ENCODE measurements around the gene TMSB4X. TPM values are rescaled to one million over a fixed set of nuclear protein-coding genes. Genes with fewer than 3 reads are reported as not detected.
A peak's percentile ranks its signal among the peaks of the same experiment; 100 is the strongest.
"Not testable (repeated sequence)": the region's sequence is repeated elsewhere in the genome, so short reads cannot be mapped to it uniquely, and the experiment has no call there.

TMSB4X gene
- total RNA-seq, 1 donor from 2014 or later, result 2,397 TPM

GRCh38 chrX:12936947-12937346, 38.0 kb upstream of the TMSB4X start:
- Histone ChIP-seq H3K4me1 (no peaks in the 10 kb centered on the region), H3K4me3 (no peak overlapping the region), H3K27me3 (no peaks in the 10 kb centered on the region), H3K9me3 (no peaks in the 10 kb centered on the region), H3K27ac (no peak overlapping the region), H3K36me3 (no peaks in the 10 kb centered on the region)
- TF ChIP-seq, protein P1, sequence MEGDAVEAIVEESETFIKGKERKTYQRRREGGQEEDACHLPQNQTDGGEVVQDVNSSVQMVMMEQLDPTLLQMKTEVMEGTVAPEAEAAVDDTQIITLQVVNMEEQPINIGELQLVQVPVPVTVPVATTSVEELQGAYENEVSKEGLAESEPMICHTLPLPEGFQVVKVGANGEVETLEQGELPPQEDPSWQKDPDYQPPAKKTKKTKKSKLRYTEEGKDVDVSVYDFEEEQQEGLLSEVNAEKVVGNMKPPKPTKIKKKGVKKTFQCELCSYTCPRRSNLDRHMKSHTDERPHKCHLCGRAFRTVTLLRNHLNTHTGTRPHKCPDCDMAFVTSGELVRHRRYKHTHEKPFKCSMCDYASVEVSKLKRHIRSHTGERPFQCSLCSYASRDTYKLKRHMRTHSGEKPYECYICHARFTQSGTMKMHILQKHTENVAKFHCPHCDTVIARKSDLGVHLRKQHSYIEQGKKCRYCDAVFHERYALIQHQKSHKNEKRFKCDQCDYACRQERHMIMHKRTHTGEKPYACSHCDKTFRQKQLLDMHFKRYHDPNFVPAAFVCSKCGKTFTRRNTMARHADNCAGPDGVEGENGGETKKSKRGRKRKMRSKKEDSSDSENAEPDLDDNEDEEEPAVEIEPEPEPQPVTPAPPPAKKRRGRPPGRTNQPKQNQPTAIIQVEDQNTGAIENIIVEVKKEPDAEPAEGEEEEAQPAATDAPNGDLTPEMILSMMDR (IDR thresholded peaks at IDR 0.05), result no peak
- intact Hi-C loops (cut with DNase I), result no loop called here
- no peak for DNase-seq (ENCODE audit: low spot score in 2 of 2)

GRCh38 chrX:12940471-12940870, 34.4 kb upstream of the TMSB4X start:
- H3K4me1 ChIP-seq; H3K27ac ChIP-seq; H3K27me3 ChIP-seq; H3K4me3 ChIP-seq; H3K36me3 ChIP-seq; H3K9me3 ChIP-seq; intact Hi-C loops (cut with DNase I); DNase-seq (ENCODE audit: low spot score in 2 of 2): not testable (repeated sequence)

- H3K4me1 ChIP-seq; intact Hi-C loops (cut with DNase I): not testable (repeated sequence)
Observed at GRCh38 chrX:12943592-12943991, 31.3 kb upstream of the TMSB4X start.

GRCh38 chrX:12944452-12944851, 30.5 kb upstream of the TMSB4X start:
- DNase-seq (ENCODE audit: low spot score in 2 of 2); H3K36me3 ChIP-seq; intact Hi-C loops (cut with DNase I); H3K27ac ChIP-seq; H3K27me3 ChIP-seq; H3K4me3 ChIP-seq; H3K4me1 ChIP-seq; H3K9me3 ChIP-seq: not testable (repeated sequence)

More at GRCh38 chrX:12943592-12943991, 31.3 kb upstream of the TMSB4X start:
- not testable (repeated sequence) for H3K9me3 ChIP-seq; H3K36me3 ChIP-seq; DNase-seq (ENCODE audit: low spot score in 2 of 2); H3K4me3 ChIP-seq; H3K27me3 ChIP-seq; H3K27ac ChIP-seq

DNA sequence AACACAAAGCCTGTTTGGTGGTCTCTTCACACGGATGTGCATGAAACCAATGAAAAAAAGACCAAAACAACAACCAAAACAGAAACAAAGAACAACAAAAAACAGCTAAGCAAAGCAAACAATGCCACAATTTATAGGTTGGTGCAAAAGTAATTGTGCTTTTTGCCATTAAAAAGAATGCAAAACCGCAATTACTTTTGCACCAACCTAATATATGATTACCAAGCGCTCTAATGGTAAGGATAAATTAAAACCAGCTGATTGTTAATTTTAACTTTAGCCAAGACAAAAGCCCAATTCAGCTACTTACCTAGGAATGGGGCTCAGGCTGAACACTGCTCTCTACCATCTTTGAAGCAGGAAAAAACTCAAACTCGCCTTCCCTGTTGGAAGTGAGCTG, 29.4 kb upstream of the TMSB4X start:
- Histone ChIP-seq H3K4me3 (no peak overlapping the region), H3K36me3 (no peaks in the 10 kb centered on the region), H3K27me3 (no peaks in the 10 kb centered on the region), H3K4me1 (peaks cover 0 to 6% of the 10 kb centered on the region in 2 donors), H3K27ac (no peak overlapping the region), H3K9me3 (no peaks in the 10 kb centered on the region)
- DNase-seq (ENCODE audit: low spot score in 2 of 2), result no peak
- intact Hi-C loops (cut with DNase I), result loop anchor here (5.0 kb wide), 1 partner anchor 702 kb away; no protein-coding TSS in a partner anchor
- TF ChIP-seq, protein P1 (IDR thresholded peaks at IDR 0.05), result no peak

- H3K4me3 ChIP-seq, result no peak overlapping the region
- H3K27me3 ChIP-seq, result no peaks in the 10 kb centered on the region
- H3K4me1 ChIP-seq, result peaks cover 0 to 6% of the 10 kb centered on the region in 2 donors
- no peak for DNase-seq (ENCODE audit: low spot score in 2 of 2)
- H3K27ac ChIP-seq, result no peak overlapping the region
- TF ChIP-seq, protein P1 (IDR thresholded peaks at IDR 0.05), result no peak
- H3K9me3 ChIP-seq, result no peaks in the 10 kb centered on the region
- intact Hi-C loops (cut with DNase I), result loop anchor here (2.0 to 5.0 kb wide), 2 partner anchors 542 to 701 kb away; no protein-coding TSS in a partner anchor
- H3K36me3 ChIP-seq, result no peaks in the 10 kb centered on the region
Observed at GRCh38 chrX:12946406-12946805, 28.5 kb upstream of the TMSB4X start.

DNA sequence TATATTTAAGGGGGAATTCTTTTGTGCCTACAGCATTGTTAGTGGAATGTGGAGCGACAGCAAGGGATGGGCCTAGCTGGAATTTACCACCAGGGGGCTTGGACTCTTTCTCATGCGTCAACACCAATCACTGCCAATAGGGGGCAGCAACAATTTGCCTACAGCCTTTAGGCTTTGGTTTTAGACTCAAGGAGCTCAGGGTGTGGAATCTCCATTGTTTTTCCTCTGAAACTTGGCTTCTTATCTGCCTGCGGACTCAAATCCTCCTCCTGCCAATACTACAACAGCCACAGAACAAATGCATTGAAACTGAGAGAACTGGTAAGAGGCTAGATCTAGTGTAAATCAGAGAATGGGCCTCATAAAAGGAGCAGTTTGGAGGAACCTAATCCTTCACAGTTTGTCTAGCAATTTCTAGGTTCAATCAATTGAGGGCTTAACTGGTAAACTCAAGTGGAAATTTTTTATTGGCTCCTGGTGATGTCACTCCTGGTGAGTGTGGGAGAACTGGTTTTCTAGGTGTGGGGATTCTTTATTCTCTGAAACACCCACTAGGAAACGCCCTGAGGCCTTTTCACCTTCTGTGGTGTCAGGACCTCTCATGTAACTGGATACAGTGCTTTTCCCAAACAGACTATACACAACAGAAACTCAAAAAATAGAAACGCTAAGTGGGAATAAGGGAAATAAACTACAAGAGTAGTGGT, 27.9 kb upstream of the TMSB4X start:
- Histone ChIP-seq H3K4me3 (no peak overlapping the region), H3K9me3 (no peaks in the 10 kb centered on the region), H3K36me3 (no peaks in the 10 kb centered on the region), H3K4me1 (peaks cover 0 to 6% of the 10 kb centered on the region in 2 donors), H3K27me3 (no peaks in the 10 kb centered on the region), H3K27ac (peak overlapping the region; percentile 6 to 52)
- DNase-seq (ENCODE audit: low spot score in 2 of 2), result peak in 1 of 2 donors; percentile 86
- TF ChIP-seq, protein P1 (IDR thresholded peaks at IDR 0.05), result peak; percentile 72 to 89 (median 78)
- intact Hi-C loops (cut with DNase I), result loop anchor here (2.0 to 5.0 kb wide), 2 partner anchors 542 to 700 kb away; no protein-coding TSS in a partner anchor
